Muscle of back (tissue), 11 donors: ENCODE results near the gene ABCC3. TPM values are rescaled to one million over a fixed set of nuclear protein-coding genes. Genes with fewer than 3 reads are reported as not detected.

Experiments
- DNase-seq, 3 donors: peaks; one replicate each; pipeline versions ENCODE4 v3.0.0 to v3.0.0-alpha.2; 2013
- polyA plus RNA-seq, 10 donors: library from polyadenylated mRNA; unstranded; fragments of 120-200 nt; gene quantifications; one replicate each; pipeline ENCODE4 v1.2.1, GENCODE V29; 2013; ENCODE audit not compliant: insufficient read length in 10 of 10

ABCC3 gene
- polyA plus RNA-seq, 10 donors, result 0.12 to 1.7 (median 0.67) TPM

DNA sequence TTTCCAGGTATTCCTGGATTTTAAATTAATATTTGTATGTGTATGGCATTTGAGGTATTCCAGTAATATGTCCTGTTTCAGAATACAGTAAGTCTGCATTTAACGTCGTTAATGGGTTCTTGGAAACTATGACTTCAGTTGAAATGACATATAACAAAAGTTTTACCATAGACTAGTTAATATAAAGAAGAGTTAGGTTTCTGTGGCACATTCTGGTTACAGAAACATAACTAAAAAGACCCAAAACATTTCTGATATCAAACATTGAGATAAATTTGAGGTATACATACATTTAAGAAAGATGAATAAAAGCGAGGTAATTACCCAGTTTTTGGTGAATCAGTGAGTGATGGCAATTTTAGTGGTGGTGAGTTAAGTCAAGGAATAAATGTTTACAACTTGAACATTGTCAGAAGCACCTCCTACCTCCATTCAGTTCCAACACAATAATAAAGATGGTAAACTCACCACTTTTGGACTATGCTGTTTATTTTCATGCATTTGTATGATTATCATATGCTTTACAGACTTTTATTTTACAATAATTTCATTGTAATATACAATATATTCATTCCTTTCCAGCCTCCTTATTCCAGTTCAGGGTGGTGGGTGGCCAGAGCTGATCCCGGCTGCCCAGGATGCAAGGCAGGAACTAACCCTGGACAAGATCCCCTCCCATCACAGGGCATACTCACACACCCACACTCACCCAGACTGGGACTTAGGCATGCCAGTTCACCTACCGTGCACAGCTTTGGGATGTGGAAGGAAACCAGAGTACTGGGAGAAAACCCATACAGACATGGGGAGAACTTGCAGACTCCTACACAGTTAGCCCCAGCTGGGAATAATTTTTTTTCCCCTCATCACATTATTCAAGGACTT lies 94.4 kb downstream of the ABCC3 start:
- no peak for DNase-seq

DNA sequence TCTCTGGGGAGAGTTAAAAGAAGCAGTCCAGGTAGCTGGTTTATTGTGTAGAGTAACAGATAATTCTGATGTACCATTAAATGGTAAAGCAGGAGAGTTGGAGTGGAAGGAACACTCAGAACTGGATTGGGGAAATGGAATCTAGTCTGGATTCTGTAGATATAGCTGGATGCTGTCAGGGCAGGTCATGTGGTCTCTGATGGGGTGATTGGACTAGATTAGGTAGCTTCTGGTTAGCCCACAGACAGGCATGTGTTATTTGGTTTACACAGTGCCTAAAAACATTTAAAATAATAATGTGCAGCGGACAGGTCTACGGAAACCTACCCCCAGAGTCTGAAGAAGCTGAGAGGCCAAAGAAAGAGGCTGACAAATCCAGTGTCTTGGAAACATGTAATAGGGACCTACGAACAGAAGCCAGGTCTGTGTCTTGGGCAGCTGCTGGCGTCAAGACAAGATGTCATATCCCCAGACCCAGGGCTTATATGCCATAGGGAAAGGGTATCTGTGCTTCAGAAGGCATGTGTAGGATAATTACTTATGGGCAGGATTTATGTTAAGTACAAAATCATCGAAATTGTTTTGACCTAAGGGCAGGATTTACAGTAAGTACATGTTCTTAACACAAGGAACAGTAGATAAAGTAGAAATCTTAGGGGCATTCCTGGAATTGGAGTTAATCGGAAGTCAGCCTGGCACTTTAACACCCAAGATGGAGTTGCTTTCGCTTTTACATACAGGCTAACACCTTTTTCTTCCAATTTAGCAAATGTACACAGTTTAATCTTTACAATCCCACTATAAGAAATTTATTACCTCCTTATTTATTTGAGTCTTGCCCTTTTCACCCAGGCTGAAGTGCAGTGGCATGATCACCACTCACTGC lies 97.1 kb downstream of the ABCC3 start:
- DNase-seq, result no peak

DNA sequence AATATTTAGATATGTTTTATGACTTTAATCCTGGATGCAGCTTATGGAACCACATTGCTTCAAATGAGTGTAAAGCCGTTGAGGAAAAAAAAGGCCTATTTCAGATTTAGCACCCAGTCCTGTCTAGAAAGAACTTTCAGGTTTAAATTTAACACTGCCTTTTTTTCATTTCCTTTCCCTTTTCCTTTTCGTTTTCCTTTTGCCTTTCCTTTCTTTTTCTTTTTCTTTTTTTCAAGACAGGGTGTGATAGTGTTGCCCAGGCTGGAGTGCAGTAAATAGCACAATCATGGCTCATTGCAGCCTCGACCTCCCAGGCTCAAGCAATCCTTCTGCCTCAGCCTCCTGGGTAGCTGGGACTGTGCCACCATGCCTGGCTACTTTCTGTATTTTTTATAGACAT lies 100.6 kb downstream of the ABCC3 start:
- no peak for DNase-seq

GRCh38 chr17:50737118-50737698 lies 102.5 kb downstream of the ABCC3 start:
- no peak for DNase-seq

- no peak for DNase-seq
These were observed 104.4 kb downstream of the ABCC3 start for GRCh38 chr17:50739098-50739497.

Other genes starting within 250 kb of the ABCC3 start
- 10 to 100 TPM; 48.6 to 77.5 (median 53.2) TPM for gene LRRC59, start 237.4 kb upstream of the ABCC3 start, polyA plus RNA-seq
- 10 to 100 TPM; 42.8 to 77.0 (median 58.3) TPM for gene ACSF2, start 208.7 kb upstream of the ABCC3 start, polyA plus RNA-seq
- gene CHAD, start 166.0 kb upstream of the ABCC3 start, polyA plus RNA-seq, result 1 to 10 TPM; 2.1 to 9.2 (median 5.1) TPM
- gene RSAD1, start 156.0 kb upstream of the ABCC3 start, polyA plus RNA-seq, result 10 to 100 TPM; 28.9 to 41.9 (median 32.7) TPM
- 1 to 10 TPM in 5 of 10 donors, under 1 TPM in 5; 0.44 to 1.2 (median 0.97) TPM for gene MYCBPAP, start 126.4 kb upstream of the ABCC3 start, polyA plus RNA-seq
- gene EPN3, start 102.1 kb upstream of the ABCC3 start, polyA plus RNA-seq, result 1 to 10 TPM in 6 of 10 donors, under 1 TPM in 4; 0.81 to 3.5 (median 1.3) TPM
- 10 to 100 TPM; 19.6 to 35.7 (median 27.1) TPM for gene SPATA20, start 87.7 kb upstream of the ABCC3 start, polyA plus RNA-seq
- 10 to 100 TPM in 2 of 10 donors, 1 to 10 TPM in 8; 6.4 to 15.2 (median 7.7) TPM for gene CACNA1G, start 74.2 kb upstream of the ABCC3 start, polyA plus RNA-seq
- gene ANKRD40, start 73.0 kb downstream of the ABCC3 start, polyA plus RNA-seq, result 10 to 100 TPM; 32.0 to 49.2 (median 44.0) TPM
- 100 to 1,000 TPM; 189 to 453 (median 294) TPM for gene LUC7L3, start 84.7 kb downstream of the ABCC3 start, polyA plus RNA-seq
- gene ANKRD40CL, start 132.6 kb downstream of the ABCC3 start, polyA plus RNA-seq, result under 1 TPM in 5 of 10 donors, not detected in 5; 0.18 to 0.36 (median 0.25) TPM
- gene WFIKKN2, start 200.7 kb downstream of the ABCC3 start, polyA plus RNA-seq, result 1 to 10 TPM in 8 of 10 donors, under 1 TPM in 2; 0.70 to 2.8 (median 1.7) TPM
- 10 to 100 TPM; 42.7 to 80.0 (median 64.0) TPM for gene TOB1, start 231.5 kb downstream of the ABCC3 start, polyA plus RNA-seq